Uterus (tissue), 2 donors: Measurements from ENCODE around the gene RAD54L.

Source experiments
- POLR2A ChIP-seq, 2 donors: fragments of 450-650 bp; IDR thresholded peaks; one replicate each; pipeline ENCODE4 v1.6.1; 2016; ENCODE audit warnings: antibody characterized with exemption in 2 of 2, mild to moderate bottlenecking in 1 of 2, moderate library complexity in 1 of 2
- TF ChIP-seq, protein P1 (sequence below), 4 experiments: fragments of 200-600 bp in 2 of 4; fragments of 450-650 bp in 2 of 4; sonication (generic) in 2 of 4; IDR thresholded peaks; one replicate each; pipeline ENCODE4 v1.5.1; 2016 to 2019; ENCODE audit warnings: antibody characterized with exemption in 4 of 4, mild to moderate bottlenecking in 2 of 4, moderate library complexity in 1 of 4

DNA sequence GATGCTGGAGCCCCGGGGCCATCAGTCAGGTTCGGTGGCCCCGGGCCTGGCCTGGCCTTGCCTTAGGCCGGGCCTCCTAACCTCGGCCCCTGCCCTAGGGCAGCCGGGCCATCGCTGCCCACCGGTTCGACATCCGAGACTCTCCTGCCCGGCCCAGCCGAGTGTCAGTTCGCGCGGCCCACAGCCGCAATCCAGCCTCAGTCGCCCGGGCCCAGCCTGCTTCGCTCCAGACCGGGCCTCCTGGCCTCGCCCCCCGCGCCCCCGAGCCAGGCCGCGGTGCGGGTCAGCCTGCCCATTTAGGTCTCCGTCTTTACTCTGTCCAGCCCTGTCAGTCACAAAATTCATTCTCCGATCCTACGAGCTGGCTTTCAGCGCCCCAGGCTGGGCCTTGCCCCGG, 55.1 kb downstream of the RAD54L start:
- TF ChIP-seq, protein P1, sequence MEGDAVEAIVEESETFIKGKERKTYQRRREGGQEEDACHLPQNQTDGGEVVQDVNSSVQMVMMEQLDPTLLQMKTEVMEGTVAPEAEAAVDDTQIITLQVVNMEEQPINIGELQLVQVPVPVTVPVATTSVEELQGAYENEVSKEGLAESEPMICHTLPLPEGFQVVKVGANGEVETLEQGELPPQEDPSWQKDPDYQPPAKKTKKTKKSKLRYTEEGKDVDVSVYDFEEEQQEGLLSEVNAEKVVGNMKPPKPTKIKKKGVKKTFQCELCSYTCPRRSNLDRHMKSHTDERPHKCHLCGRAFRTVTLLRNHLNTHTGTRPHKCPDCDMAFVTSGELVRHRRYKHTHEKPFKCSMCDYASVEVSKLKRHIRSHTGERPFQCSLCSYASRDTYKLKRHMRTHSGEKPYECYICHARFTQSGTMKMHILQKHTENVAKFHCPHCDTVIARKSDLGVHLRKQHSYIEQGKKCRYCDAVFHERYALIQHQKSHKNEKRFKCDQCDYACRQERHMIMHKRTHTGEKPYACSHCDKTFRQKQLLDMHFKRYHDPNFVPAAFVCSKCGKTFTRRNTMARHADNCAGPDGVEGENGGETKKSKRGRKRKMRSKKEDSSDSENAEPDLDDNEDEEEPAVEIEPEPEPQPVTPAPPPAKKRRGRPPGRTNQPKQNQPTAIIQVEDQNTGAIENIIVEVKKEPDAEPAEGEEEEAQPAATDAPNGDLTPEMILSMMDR (IDR thresholded peaks at IDR 0.05), result no peak
- TF ChIP-seq POLR2A (IDR thresholded peaks at IDR 0.05), result no peak
